ENCODE results near the gene NUMBL.

The NUMBL gene

GRCh38 chr19:40688987-40689338 lies 1.5 kb downstream of the NUMBL start:
- DNase-seq = no peak

- DNase-seq = no peak
Measured at GRCh38 chr19:40688309-40688708, 2.1 kb downstream of the NUMBL start.

GRCh38 chr19:40687525-40688016 lies 2.9 kb downstream of the NUMBL start:
- no peak for DNase-seq

- no peak for DNase-seq
Measured at GRCh38 chr19:40686882-40687524, 3.4 kb downstream of the NUMBL start.

GRCh38 chr19:40685563-40685962 lies 4.9 kb downstream of the NUMBL start:
- no peak for DNase-seq

- no peak for DNase-seq
Measured at GRCh38 chr19:40685016-40685526, 5.4 kb downstream of the NUMBL start.

GRCh38 chr19:40684280-40684679 lies 6.2 kb downstream of the NUMBL start:
- DNase-seq = no peak

- DNase-seq = no peak
Measured at GRCh38 chr19:40683437-40683836, 7.0 kb downstream of the NUMBL start.

- no peak for DNase-seq
Measured at GRCh38 chr19:40682431-40682964, 8.0 kb downstream of the NUMBL start.

- DNase-seq = no peak
Measured at GRCh38 chr19:40681039-40681438, 9.4 kb downstream of the NUMBL start.

- no peak for DNase-seq
Measured at GRCh38 chr19:40677156-40677555, 13.3 kb downstream of the NUMBL start.

GRCh38 chr19:40674291-40674690 lies 16.2 kb downstream of the NUMBL start:
- DNase-seq = no peak

GRCh38 chr19:40673397-40673796 lies 17.1 kb downstream of the NUMBL start:
- no peak for DNase-seq

- DNase-seq = no peak
Measured at GRCh38 chr19:40672573-40673299, 17.7 kb downstream of the NUMBL start.

GRCh38 chr19:40672038-40672437 lies 18.4 kb downstream of the NUMBL start:
- no peak for DNase-seq

- DNase-seq = no peak
Measured at GRCh38 chr19:40671404-40671803, 19.0 kb downstream of the NUMBL start.

GRCh38 chr19:40668991-40669614 lies 21.3 kb downstream of the NUMBL start:
- DNase-seq = no peak

- DNase-seq = no peak
Measured at GRCh38 chr19:40667602-40668001, 22.8 kb downstream of the NUMBL start.

GRCh38 chr19:40666803-40667438 lies 23.5 kb downstream of the NUMBL start:
- no peak for DNase-seq

GRCh38 chr19:40663695-40664692 lies 26.5 kb downstream of the NUMBL start:
- DNase-seq = no peak

- peak; percentile 93 for DNase-seq
Measured at GRCh38 chr19:40662925-40663694, 27.3 kb downstream of the NUMBL start.

All from activated CD4-positive, alpha-beta T cell treated with anti-CD3 and anti-CD28 coated beads, Interleukin-2, Interleukin-6, amounts not matched to agents 100 ng/mL and 50 ng/mL, durations not matched to agents 16 hours and 8 hours (primary cell).